GM23248 (cell line): ENCODE data around the gene SATB1. TPM values are rescaled to one million over a fixed set of nuclear protein-coding genes. Genes with fewer than 3 reads are reported as not detected.

ENCODE experiments used
- DNase-seq: peaks from one replicate; pipeline ENCODE4 v3.0.0-alpha.2; 2015
- H2AFZ ChIP-seq: fragments of 200-600 bp; sonication (generic); 2 replicates; pipeline ENCODE4 v1.6.1; 2016; ENCODE audit warnings: antibody characterized with exemption
- H3F3A ChIP-seq: fragments of 200-600 bp; sonication (generic); 2 replicates; pipeline ENCODE4 v1.6.1; 2016; ENCODE audit warnings: mild to moderate bottlenecking, antibody characterized with exemption, mixed run types; ENCODE audit not compliant: insufficient read depth
- H3K27ac ChIP-seq: fragments of 200-600 bp; sonication (generic); 2 replicates; pipeline ENCODE4 v1.5.1; 2016; ENCODE audit warnings: mild to moderate bottlenecking
- H3K27me3 ChIP-seq: fragments of 200-600 bp; sonication (generic); replicated peaks from 2 replicates; pipeline ENCODE4 v1.6.1; 2016; ENCODE audit warnings: mild to moderate bottlenecking; ENCODE audit not compliant: insufficient read depth
- H3K36me3 ChIP-seq: fragments of 200-600 bp; sonication (generic); 2 replicates; pipeline ENCODE4 v1.6.1; 2016; ENCODE audit warnings: low read depth, mild to moderate bottlenecking
- H3K4me1 ChIP-seq: fragments of 200-600 bp; sonication (generic); 2 replicates; pipeline ENCODE4 v1.6.1; 2016; ENCODE audit warnings: mild to moderate bottlenecking; ENCODE audit not compliant: insufficient read depth
- H3K4me2 ChIP-seq: fragments of 200-600 bp; sonication (generic); one replicate; pipeline ENCODE4 v1.6.1; 2016; ENCODE audit warnings: mild to moderate bottlenecking; ENCODE audit not compliant: unreplicated experiment
- H3K4me3 ChIP-seq: fragments of 200-600 bp; sonication (generic); 2 replicates; pipeline ENCODE4 v1.5.1; 2016; ENCODE audit warnings: mild to moderate bottlenecking
- H3K79me2 ChIP-seq: fragments of 200-600 bp; sonication (generic); 2 replicates; pipeline ENCODE4 v1.6.1; 2016; ENCODE audit warnings: mild to moderate bottlenecking; ENCODE audit not compliant: insufficient read depth
- H3K9ac ChIP-seq: fragments of 200-600 bp; sonication (generic); 2 replicates; pipeline ENCODE4 v1.6.1; 2016; ENCODE audit warnings: mild to moderate bottlenecking
- H3K9me2 ChIP-seq: fragments of 200-600 bp; sonication (generic); 2 replicates; pipeline ENCODE4 v1.6.1; 2016; ENCODE audit warnings: mixed run types, mild to moderate bottlenecking, moderate library complexity; ENCODE audit not compliant: insufficient read depth
- H3K9me3 ChIP-seq: fragments of 200-600 bp; sonication (generic); one replicate; pipeline ENCODE4 v1.6.1; 2017; ENCODE audit warnings: low read depth
- H4K20me1 ChIP-seq: fragments of 200-600 bp; sonication (generic); 2 replicates; pipeline ENCODE4 v1.6.0; 2016; ENCODE audit not compliant: insufficient read depth
- EZH2 ChIP-seq: fragments of 200-600 bp; sonication (generic); IDR thresholded peaks from 2 replicates; pipeline ENCODE4 v1.6.1; 2018; ENCODE audit warnings: antibody characterized with exemption, mild to moderate bottlenecking; ENCODE audit not compliant: insufficient read depth, poor library complexity, severe bottlenecking
- EZH2phosphoT487 ChIP-seq: fragments of 200-600 bp; sonication (generic); IDR thresholded peaks from 2 replicates; pipeline ENCODE4 v1.6.1; 2018; ENCODE audit warnings: antibody characterized with exemption, moderate library complexity, mild to moderate bottlenecking, low read depth; ENCODE audit not compliant: insufficient read depth
- WGBS, 2 experiments: methylation state at CpG; one replicate each; pipeline ENCODE4 v1.1.6; 2015 to 2017; ENCODE audit warnings: low lambda C conversion rate in 2 of 2, low coverage in 1 of 2; ENCODE audit errors: missing lambda C conversion rate in 2 of 2; 5-methylcytosine and 5-hydroxymethylcytosine counted together
- in situ Hi-C: fragments of 300-500 bp; cut with MboI; formaldehyde crosslinking; loops from 2 replicates; pipeline ENCODE4 v1.15.0; 2020
- polyA plus RNA-seq: library from polyadenylated mRNA; unstranded; fragments of >200 nt; fragmentation: Nextera tagmentation; extraction: Ambion mirVana; gene quantifications from 2 replicates; pipeline ENCODE4 v1.2.1, GENCODE V29; 2016
- total RNA-seq: library from RNA; depleted of rRNA; stranded (reverse); fragments of >200 nt; shearing (Covaris generic); gene quantifications from 2 replicates; pipeline ENCODE4 v1.2.3, GENCODE V29; 2014

SATB1 gene
- total and polyA plus RNA-seq, 2 experiments from 2014 or later: 5.7 to 12.0 TPM

DNA sequence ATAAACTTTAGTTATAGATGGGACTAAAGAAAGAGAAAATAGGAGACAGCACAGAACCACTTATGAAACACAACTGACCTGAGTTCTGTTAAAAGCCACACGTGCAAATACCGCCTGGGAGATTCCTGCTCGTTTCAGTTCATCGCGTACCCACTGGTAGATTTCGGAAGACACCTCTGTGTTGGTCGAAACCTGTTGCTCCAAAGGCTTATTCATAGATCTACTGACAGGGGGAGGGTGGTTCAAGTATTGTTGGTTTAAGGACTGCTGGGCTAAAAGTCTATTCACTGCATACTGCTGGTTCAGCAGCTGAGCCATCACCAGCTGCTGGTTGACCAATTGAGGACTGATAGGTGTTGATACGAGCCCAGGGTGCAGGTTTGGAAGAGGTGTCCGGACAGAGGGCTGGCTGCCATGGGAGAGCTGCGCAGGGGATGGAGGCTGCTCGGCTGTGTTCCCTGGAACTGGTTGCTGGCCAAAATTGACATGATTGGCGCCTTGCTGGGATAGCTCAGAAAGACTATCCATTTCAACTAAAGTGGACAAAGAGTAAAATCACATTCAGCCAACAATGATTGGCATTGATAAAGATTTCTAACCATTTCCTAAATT is 30.6 kb downstream of the SATB1 start:
- Histone ChIP-seq H3K36me3 (no peaks in the 10 kb centered on the region; the same call in 1 of the 2 replicates), H3K4me1 (no peaks in the 10 kb centered on the region), H3F3A (no peaks in the 10 kb centered on the region), H3K27me3 (no peaks in the 10 kb centered on the region), H4K20me1 (no peaks in the 10 kb centered on the region), H3K9me2 (no peaks in the 10 kb centered on the region), H3K9ac (no peak overlapping the region), H3K9me3 (no peaks in the 10 kb centered on the region), H3K4me2 (no peak overlapping the region), H3K79me2 (no peaks in the 10 kb centered on the region), H3K4me3 (no peak overlapping the region), H2AFZ (no peak overlapping the region), H3K27ac (no peak overlapping the region)
- DNase-seq: no peak
- TF ChIP-seq EZH2 (no peak), EZH2phosphoT487 (no peak)
- WGBS, 2 experiments: 81 to 92% methylated on average over 12 of the region's 12 CpGs
- in situ Hi-C loops: no loop called here

DNA sequence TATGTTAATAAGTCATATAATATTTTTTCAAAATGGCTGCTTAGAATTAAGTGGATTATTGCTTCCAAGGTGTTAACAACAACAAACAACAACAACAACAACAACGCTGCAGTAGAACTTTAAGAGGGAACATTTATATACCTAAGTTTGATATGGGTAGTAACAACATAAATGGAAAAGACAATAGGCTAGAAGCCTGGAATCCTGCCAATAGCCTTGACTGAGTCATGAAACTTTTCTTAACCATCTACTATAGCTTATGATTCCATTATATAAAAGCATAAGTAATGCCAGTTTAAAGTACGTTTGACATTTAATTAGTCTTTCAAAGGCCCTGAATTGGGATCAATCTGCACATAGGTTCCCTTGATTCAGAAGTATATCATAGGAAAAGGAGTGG is 31.2 kb downstream of the SATB1 start:
- 72 to 75% methylated on average over 2 of the region's 2 CpGs for WGBS, 2 experiments
- H4K20me1 ChIP-seq: no peaks in the 10 kb centered on the region
- H3K9me2 ChIP-seq: no peaks in the 10 kb centered on the region
- H2AFZ ChIP-seq: no peak overlapping the region
- no peaks in the 10 kb centered on the region for H3K27me3 ChIP-seq
- peak; percentile 47 for DNase-seq
- H3K4me3 ChIP-seq: no peak overlapping the region
- no peaks in the 10 kb centered on the region; the same call in 1 of the 2 replicates for H3K36me3 ChIP-seq
- in situ Hi-C loops: no loop called here
- no peaks in the 10 kb centered on the region for H3K9me3 ChIP-seq
- TF ChIP-seq EZH2phosphoT487 (no peak), EZH2 (no peak)
- H3K9ac ChIP-seq: no peak overlapping the region
- no peak overlapping the region for H3K27ac ChIP-seq
- H3K4me1 ChIP-seq: no peaks in the 10 kb centered on the region
- H3K79me2 ChIP-seq: no peaks in the 10 kb centered on the region
- no peak overlapping the region for H3K4me2 ChIP-seq
- no peaks in the 10 kb centered on the region for H3F3A ChIP-seq

DNA sequence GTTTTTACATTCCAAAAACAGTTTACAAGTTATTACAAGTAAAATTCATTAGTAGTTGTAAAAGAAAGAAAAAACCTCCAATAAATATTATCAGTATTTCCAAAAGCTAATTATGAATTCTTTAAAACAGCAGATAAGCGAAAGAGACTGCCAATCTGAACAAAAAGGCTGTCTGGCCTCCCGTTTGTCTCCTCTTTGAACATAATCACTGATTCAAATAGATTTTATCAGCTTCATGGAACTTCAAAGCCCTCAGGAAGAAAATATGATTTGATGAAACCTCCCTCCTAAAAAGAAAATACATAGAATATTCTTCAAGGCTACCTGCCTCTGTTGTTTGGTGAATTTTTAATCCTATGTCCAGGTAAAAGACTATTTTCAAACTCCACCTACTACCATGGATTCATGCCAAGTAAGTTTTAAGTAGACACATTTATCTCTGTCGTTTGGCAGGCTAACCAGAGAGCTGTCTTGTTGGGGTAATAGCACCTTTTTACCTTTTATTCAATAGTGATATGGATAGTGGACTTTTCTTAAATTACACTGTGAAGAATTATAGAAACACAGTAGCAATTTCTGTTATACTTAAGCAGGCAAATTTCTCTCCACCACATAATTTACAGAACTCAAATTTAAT is 35.0 kb downstream of the SATB1 start:
- H3K4me3 ChIP-seq: no peak overlapping the region
- H4K20me1 ChIP-seq: no peaks in the 10 kb centered on the region
- in situ Hi-C loops: no loop called here
- H3K9me2 ChIP-seq: no peaks in the 10 kb centered on the region
- H3K9me3 ChIP-seq: no peaks in the 10 kb centered on the region
- no peak for TF ChIP-seq EZH2phosphoT487
- no peak for TF ChIP-seq EZH2
- no peaks in the 10 kb centered on the region for H3K27me3 ChIP-seq
- no peak for DNase-seq
- no peaks in the 10 kb centered on the region for H3K4me1 ChIP-seq
- H3K36me3 ChIP-seq: no peaks in the 10 kb centered on the region; the same call in 1 of the 2 replicates
- H2AFZ ChIP-seq: no peak overlapping the region
- no peak overlapping the region for H3K27ac ChIP-seq
- 55 to 58% methylated on average over 3 of the region's 3 CpGs for WGBS, 2 experiments
- no peak overlapping the region for H3K4me2 ChIP-seq
- no peaks in the 10 kb centered on the region for H3K79me2 ChIP-seq
- no peak overlapping the region for H3K9ac ChIP-seq
- no peaks in the 10 kb centered on the region for H3F3A ChIP-seq

DNA sequence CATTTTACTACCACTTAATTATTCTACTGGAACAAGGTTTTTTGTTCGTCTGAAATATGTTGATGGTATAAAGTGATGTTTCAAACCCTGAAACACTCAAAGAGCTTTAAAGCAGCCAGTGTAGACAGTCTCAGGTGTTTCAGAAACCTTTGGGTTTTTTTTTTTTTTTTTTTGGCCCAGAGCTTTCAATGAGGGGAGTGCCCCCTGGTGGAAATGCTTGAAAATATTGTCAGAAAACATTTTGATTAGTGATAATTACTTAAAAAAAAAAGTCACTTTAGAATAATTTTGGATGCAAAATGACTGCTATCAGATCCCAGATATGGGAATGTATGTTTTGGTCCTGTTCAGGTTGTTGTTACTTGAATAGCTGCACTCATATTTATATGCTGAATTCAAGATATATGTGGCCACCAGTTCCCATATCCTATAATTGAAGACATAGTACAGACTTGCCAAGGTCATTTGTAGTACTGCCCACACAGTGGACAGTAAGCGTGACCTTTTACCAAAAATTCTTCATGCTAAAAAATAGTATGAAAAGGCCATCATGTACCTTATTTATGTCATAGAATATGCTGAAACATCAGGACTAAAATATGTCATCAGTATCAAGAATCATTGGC is 35.9 kb downstream of the SATB1 start:
- Histone ChIP-seq H3K36me3 (no peaks in the 10 kb centered on the region), H3K4me3 (no peak overlapping the region), H3K9me2 (no peaks in the 10 kb centered on the region), H3K79me2 (no peaks in the 10 kb centered on the region), H3F3A (no peaks in the 10 kb centered on the region), H3K9ac (no peak overlapping the region), H3K9me3 (no peaks in the 10 kb centered on the region), H3K4me1 (no peaks in the 10 kb centered on the region), H2AFZ (no peak overlapping the region), H3K4me2 (no peak overlapping the region), H4K20me1 (no peaks in the 10 kb centered on the region), H3K27me3 (no peaks in the 10 kb centered on the region), H3K27ac (no peak overlapping the region)
- in situ Hi-C loops: no loop called here
- DNase-seq: peak; percentile 46
- TF ChIP-seq EZH2phosphoT487 (no peak), EZH2 (no peak)
- 16 to 17% methylated on average over 2 of the region's 2 CpGs for WGBS, 2 experiments
